SH-SY5Y (cell line): ENCODE measurements around the gene PTGR1.

ENCODE experiments used
- GATA2 ChIP-seq: IDR thresholded peaks from 2 replicates; pipeline ENCODE4 v1.6.1; 2011; ENCODE audit warnings: mild to moderate bottlenecking, low read depth, low read length
- GATA3 ChIP-seq: IDR thresholded peaks from 2 replicates; pipeline ENCODE4 v1.6.1; 2011; ENCODE audit warnings: low read depth, mild to moderate bottlenecking, low read length, moderate library complexity

DNA sequence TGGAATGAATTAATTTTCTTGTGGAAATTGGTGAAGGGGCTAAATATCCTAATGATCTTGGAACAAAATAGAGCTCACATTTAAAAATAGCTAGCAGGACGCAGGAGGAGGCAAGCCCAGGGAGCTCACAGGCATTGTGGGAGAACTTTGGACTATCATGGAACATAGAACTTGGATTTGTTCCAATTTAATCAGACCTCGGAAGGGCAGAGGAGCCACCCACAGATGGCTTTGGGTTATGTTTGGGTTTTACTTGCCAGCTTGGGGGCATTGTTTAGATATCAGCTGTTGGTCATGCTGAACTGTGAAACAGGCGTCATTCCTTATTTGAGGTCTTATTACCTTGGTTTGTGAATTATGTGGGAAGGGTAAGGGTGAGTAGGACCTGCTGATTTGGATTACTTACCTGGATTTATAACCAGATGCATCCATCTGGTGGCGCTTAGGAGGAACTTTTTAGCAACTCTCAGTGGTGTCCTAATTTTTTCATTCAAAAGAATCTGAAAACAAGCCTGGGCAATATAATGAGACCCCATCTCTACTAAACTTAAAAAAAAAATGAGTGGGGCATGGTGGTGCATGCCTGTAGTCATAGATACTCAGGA, 14.1 kb upstream of the PTGR1 start:
- no peak for TF ChIP-seq GATA2
- TF ChIP-seq GATA3: no peak
